Esophagus mucosa (tissue), 1 donor: Measurements from ENCODE around the gene XXYLT1. TPM values are rescaled to one million over a fixed set of nuclear protein-coding genes. Genes with fewer than 3 reads are reported as not detected.
"Not testable (repeated sequence)": the region's sequence is repeated elsewhere in the genome, so short reads cannot be mapped to it uniquely, and the experiment has no call there.

Source experiments
- ATAC-seq: fragments of 200-7000 bp; cut with Tn5 transposase; one replicate; pipeline ENCODE4 v1.9.1; 2020
- total RNA-seq: library from RNA; stranded (reverse); gene quantifications from one replicate; pipeline ENCODE4 v1.2.4, GENCODE V29; 2023
- donor health status: DM: yes; HTN: yes; CAD: no.

The XXYLT1 gene
- total RNA-seq, 1 donor from 2014 or later, result 12.7 TPM

GRCh38 chr3:195224980-195225580 is 45.9 kb downstream of the XXYLT1 start:
- no peak for ATAC-seq

GRCh38 chr3:195224156-195224979 is 46.6 kb downstream of the XXYLT1 start:
- no peak for ATAC-seq

GRCh38 chr3:195221876-195222617 is 48.9 kb downstream of the XXYLT1 start:
- no peak for ATAC-seq

- peak; percentile 57 for ATAC-seq
Observed at GRCh38 chr3:195221015-195221853, 49.7 kb downstream of the XXYLT1 start.

GRCh38 chr3:195219351-195220230 is 51.4 kb downstream of the XXYLT1 start:
- no peak for ATAC-seq

GRCh38 chr3:195218331-195218730 is 52.6 kb downstream of the XXYLT1 start:
- ATAC-seq, result not testable (repeated sequence)

- not testable (repeated sequence) for ATAC-seq
Observed at GRCh38 chr3:195215576-195215975, 55.4 kb downstream of the XXYLT1 start.

GRCh38 chr3:195214381-195214780 is 56.6 kb downstream of the XXYLT1 start:
- no peak for ATAC-seq

- ATAC-seq, result peak; percentile 11
Observed at GRCh38 chr3:195213639-195214315, 57.2 kb downstream of the XXYLT1 start.

- no peak for ATAC-seq
Observed at GRCh38 chr3:195212749-195213375, 58.1 kb downstream of the XXYLT1 start.

GRCh38 chr3:195212033-195212748 is 58.8 kb downstream of the XXYLT1 start:
- ATAC-seq, result no peak

- peak; percentile 37 for ATAC-seq
Observed at GRCh38 chr3:195210266-195210973, 60.5 kb downstream of the XXYLT1 start.

- ATAC-seq, result peak; percentile 32
Observed at GRCh38 chr3:195209847-195210265, 61.1 kb downstream of the XXYLT1 start.

GRCh38 chr3:195209083-195209846 is 61.7 kb downstream of the XXYLT1 start:
- peak; percentile 38 for ATAC-seq

GRCh38 chr3:195208631-195209030 is 62.3 kb downstream of the XXYLT1 start:
- ATAC-seq, result no peak

GRCh38 chr3:195208183-195208582 is 62.8 kb downstream of the XXYLT1 start:
- ATAC-seq, result no peak

GRCh38 chr3:195207731-195208130 is 63.2 kb downstream of the XXYLT1 start:
- no peak for ATAC-seq

GRCh38 chr3:195207056-195207455 is 63.9 kb downstream of the XXYLT1 start:
- no peak for ATAC-seq
